ENCODE data around the gene GNRH2. TPM values are rescaled to one million over a fixed set of nuclear protein-coding genes. Genes with fewer than 3 reads are reported as not detected.

GNRH2 gene
- total RNA-seq, 4 donors from 2014 or later: not detected

DNA sequence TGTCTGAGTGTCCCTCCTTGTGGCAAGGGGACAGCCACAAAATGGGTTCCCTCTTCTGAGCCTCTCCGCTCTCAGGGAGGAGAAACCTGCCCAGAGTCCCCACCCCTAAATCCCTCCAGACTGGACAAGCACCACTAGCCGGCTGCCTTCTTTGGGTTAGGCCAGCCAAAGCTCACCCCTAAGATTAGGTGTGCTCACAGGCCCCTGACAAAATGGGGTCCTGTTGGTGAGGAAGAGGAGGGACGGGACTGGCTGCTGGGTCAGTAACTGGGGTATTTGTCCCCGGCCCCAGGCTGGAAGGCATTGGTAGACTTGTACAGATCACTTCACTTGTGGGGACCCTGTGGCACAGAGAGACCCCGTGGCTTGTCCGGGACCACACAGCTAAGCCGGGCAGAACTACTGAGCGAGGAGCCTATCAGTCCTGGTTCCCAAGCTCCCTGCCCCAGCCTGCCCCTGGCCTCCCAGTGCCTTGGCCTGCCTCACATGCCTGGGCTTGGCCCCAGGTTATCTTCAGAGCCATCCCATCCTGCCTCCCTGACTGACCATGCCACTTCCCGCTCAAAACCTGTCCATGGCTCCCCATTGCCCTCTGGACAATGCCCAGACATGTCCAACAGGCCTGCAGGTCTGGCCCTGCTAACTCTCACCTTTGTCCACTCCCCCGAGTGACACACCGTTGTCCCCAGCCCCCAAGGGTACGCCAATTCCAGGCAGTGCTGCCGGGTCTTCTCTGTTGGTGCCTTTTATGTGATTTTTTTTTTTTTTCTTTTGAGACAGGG, 51.6 kb downstream of the GNRH2 start:
- TF ChIP-seq, protein P1, sequence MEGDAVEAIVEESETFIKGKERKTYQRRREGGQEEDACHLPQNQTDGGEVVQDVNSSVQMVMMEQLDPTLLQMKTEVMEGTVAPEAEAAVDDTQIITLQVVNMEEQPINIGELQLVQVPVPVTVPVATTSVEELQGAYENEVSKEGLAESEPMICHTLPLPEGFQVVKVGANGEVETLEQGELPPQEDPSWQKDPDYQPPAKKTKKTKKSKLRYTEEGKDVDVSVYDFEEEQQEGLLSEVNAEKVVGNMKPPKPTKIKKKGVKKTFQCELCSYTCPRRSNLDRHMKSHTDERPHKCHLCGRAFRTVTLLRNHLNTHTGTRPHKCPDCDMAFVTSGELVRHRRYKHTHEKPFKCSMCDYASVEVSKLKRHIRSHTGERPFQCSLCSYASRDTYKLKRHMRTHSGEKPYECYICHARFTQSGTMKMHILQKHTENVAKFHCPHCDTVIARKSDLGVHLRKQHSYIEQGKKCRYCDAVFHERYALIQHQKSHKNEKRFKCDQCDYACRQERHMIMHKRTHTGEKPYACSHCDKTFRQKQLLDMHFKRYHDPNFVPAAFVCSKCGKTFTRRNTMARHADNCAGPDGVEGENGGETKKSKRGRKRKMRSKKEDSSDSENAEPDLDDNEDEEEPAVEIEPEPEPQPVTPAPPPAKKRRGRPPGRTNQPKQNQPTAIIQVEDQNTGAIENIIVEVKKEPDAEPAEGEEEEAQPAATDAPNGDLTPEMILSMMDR (IDR thresholded peaks at IDR 0.05): no peak
- no peak for DNase-seq (ENCODE audit: low spot score)
- no peak for ATAC-seq (ENCODE audit: low FRiP score)

Other genes starting within 250 kb of the GNRH2 start
- 10 to 100 TPM; 22.1 to 74.1 (median 32.3) TPM for gene CPXM1, start 243.0 kb upstream of the GNRH2 start, total RNA-seq
- gene C20orf141, start 228.6 kb upstream of the GNRH2 start, total RNA-seq: 1 to 10 TPM in 2 of 4 donors, not detected in 2; 1.2 to 1.4 TPM
- not detected for gene TMEM239, start 227.3 kb upstream of the GNRH2 start, total RNA-seq
- gene PCED1A, start 203.0 kb upstream of the GNRH2 start, total RNA-seq: 10 to 100 TPM; 21.5 to 46.7 (median 33.3) TPM
- gene VPS16, start 202.9 kb upstream of the GNRH2 start, total RNA-seq: 10 to 100 TPM; 24.0 to 34.0 (median 27.7) TPM
- gene PTPRA, start 170.1 kb upstream of the GNRH2 start, total RNA-seq: 10 to 100 TPM; 55.0 to 78.0 (median 68.2) TPM
- gene MRPS26, start 2.4 kb downstream of the GNRH2 start, total RNA-seq: 10 to 100 TPM; 35.5 to 43.2 (median 37.7) TPM
- not detected for gene OXT, start 28.0 kb downstream of the GNRH2 start, total RNA-seq
- not detected for gene AVP, start 41.1 kb downstream of the GNRH2 start, total RNA-seq
- gene FASTKD5, start 116.2 kb downstream of the GNRH2 start, total RNA-seq: 10 to 100 TPM; 14.9 to 24.6 (median 17.0) TPM
- 1 to 10 TPM; 4.6 to 6.4 (median 5.6) TPM for gene UBOX5, start 116.2 kb downstream of the GNRH2 start, total RNA-seq
- gene LZTS3, start 129.9 kb downstream of the GNRH2 start, total RNA-seq: 1 to 10 TPM; 5.5 to 8.5 (median 8.0) TPM
- gene DDRGK1, start 161.1 kb downstream of the GNRH2 start, total RNA-seq: 10 to 100 TPM; 61.5 to 76.5 (median 68.2) TPM
- 10 to 100 TPM; 32.0 to 42.9 (median 35.7) TPM for gene ITPA, start 165.9 kb downstream of the GNRH2 start, total RNA-seq
- 1 to 10 TPM in 2 of 4 donors, under 1 TPM in 2; 0.74 to 1.7 (median 0.95) TPM for gene SLC4A11, start 195.6 kb downstream of the GNRH2 start, total RNA-seq

Data from omental fat pad (tissue), 4 donors.